ENCODE data around the gene MCC.

DNA sequence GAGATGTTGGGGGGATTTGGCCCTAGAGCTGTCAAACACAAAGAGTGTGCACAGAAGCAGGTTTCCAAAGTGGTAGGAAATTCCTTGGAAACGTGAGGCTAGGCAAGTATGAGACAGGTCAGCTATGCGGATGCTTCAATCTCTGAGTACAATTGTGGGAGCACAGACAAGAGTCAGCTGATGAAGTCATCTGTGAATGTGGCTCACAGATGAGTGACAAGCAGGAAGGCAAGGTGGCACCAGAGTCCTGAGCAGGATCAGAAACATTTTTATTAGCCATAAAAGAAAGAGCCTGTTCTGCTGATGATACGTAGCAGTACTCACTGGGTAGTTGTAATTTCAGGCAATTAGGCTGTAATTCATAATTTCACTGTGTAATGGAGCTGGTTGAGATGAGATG, 394.7 kb downstream of the MCC start:
- TF ChIP-seq, protein P1, sequence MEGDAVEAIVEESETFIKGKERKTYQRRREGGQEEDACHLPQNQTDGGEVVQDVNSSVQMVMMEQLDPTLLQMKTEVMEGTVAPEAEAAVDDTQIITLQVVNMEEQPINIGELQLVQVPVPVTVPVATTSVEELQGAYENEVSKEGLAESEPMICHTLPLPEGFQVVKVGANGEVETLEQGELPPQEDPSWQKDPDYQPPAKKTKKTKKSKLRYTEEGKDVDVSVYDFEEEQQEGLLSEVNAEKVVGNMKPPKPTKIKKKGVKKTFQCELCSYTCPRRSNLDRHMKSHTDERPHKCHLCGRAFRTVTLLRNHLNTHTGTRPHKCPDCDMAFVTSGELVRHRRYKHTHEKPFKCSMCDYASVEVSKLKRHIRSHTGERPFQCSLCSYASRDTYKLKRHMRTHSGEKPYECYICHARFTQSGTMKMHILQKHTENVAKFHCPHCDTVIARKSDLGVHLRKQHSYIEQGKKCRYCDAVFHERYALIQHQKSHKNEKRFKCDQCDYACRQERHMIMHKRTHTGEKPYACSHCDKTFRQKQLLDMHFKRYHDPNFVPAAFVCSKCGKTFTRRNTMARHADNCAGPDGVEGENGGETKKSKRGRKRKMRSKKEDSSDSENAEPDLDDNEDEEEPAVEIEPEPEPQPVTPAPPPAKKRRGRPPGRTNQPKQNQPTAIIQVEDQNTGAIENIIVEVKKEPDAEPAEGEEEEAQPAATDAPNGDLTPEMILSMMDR (IDR thresholded peaks at IDR 0.05), result no peak
- no peak for TF ChIP-seq POLR2A (IDR thresholded peaks at IDR 0.05)
